ENCODE data around the gene KHK. TPM values are rescaled to one million over a fixed set of nuclear protein-coding genes. Genes with fewer than 3 reads are reported as not detected.

KHK gene
- total and polyA plus RNA-seq, 12 donors = 0.32 to 4.6 (median 2.2) TPM

GRCh38 chr2:27083410-27084296 lies 2.9 kb upstream of the KHK start:
- Histone ChIP-seq H3K27me3 (no peaks in the 10 kb centered on the region), H3K4me3 (no peak overlapping the region), H3K9me3 (no peaks in the 10 kb centered on the region), H3K27ac (peak overlapping the region in 1 of 10 donors; percentile 26), H3K36me3 (peaks cover 0 to 13% (median 0%) of the 10 kb centered on the region in 9 donors), H3K4me1 (peaks cover 10 to 63% (median 50%) of the 10 kb centered on the region in 9 donors)
- ATAC-seq (no peak), DNase-seq (no peak)
- WGBS, 2 donors = 87 to 91% methylated on average over 20 of the region's 20 CpGs
- intact Hi-C loops (cut with DNase I) = loop anchor here in 6 of 10 donors (5.0 to 10.0 kb wide), 4 partner anchors 49 to 121 kb away; partner anchors contain the start of gene TMEM214 (in 4 of the 6)
- no peak for TF ChIP-seq CTCF (IDR thresholded peaks at IDR 0.05)

- WGBS, 2 donors = 80 to 89% methylated on average over 6 of the region's 6 CpGs
These were observed 2.1 kb upstream of the KHK start for GRCh38 chr2:27084297-27085061.

GRCh38 chr2:27085062-27085672 lies 1.4 kb upstream of the KHK start:
- no peak for DNase-seq
- Histone ChIP-seq H3K4me3 (peak overlapping the region in 9 of 10 donors; percentile 56 to 80 (median 74)), H3K36me3 (peaks cover 0 to 13% (median 0%) of the 10 kb centered on the region in 9 donors), H3K27me3 (no peaks in the 10 kb centered on the region), H3K9me3 (no peaks in the 10 kb centered on the region), H3K27ac (peak overlapping the region in 9 of 10 donors; percentile 86 to 98 (median 93)), H3K4me1 (peaks cover 10 to 61% (median 43%) of the 10 kb centered on the region in 9 donors)
- intact Hi-C loops (cut with DNase I) = loop anchor here in 8 of 10 donors (5.0 to 10.0 kb wide), 6 partner anchors 33 to 123 kb away; partner anchors contain the start of genes TMEM214 (in 4 of the 8) and AGBL5 (in 2 of the 8)
- no peak for ATAC-seq
- peak in 1 of 9 donors; percentile 39 for TF ChIP-seq CTCF (IDR thresholded peaks at IDR 0.05)
- WGBS, 2 donors = 50 to 55% methylated on average over 10 of the region's 10 CpGs

More at GRCh38 chr2:27084297-27085061, 2.1 kb upstream of the KHK start:
- ATAC-seq (no peak), DNase-seq (no peak)
- no peak overlapping the region for H3K4me3 ChIP-seq
- no peaks in the 10 kb centered on the region for H3K27me3 ChIP-seq
- intact Hi-C loops (cut with DNase I) = loop anchor here in 9 of 10 donors (5.0 to 10.0 kb wide), 6 partner anchors 32 to 122 kb away; partner anchors contain the start of genes TMEM214 (in 6 of the 9) and AGBL5 (in 2 of the 9)
- H3K36me3 ChIP-seq = peaks cover 0 to 13% (median 0%) of the 10 kb centered on the region in 9 donors
- peak overlapping the region in 3 of 10 donors; percentile 86 to 94 (median 89) for H3K27ac ChIP-seq
- no peak for TF ChIP-seq CTCF (IDR thresholded peaks at IDR 0.05)
- no peaks in the 10 kb centered on the region for H3K9me3 ChIP-seq
- H3K4me1 ChIP-seq = peaks cover 10 to 63% (median 50%) of the 10 kb centered on the region in 9 donors
